Body of pancreas (tissue), 4 donors: Measurements from ENCODE around the gene HDLBP. TPM values are rescaled to one million over a fixed set of nuclear protein-coding genes. Genes with fewer than 3 reads are reported as not detected.

Source experiments
- ATAC-seq: fragments of 150-250 bp; one replicate; pipeline ENCODE4 v1.9.1; 2016
- DNase-seq, 4 donors: peaks; one replicate each; pipeline ENCODE4 v3.0.0-alpha.2; 2019
- H3K27ac ChIP-seq, 4 donors: fragments of 200-600 bp; sonication (generic); 1 replicate in 3 of 4; 2 replicates in 1 of 4; pipeline versions ENCODE4 v1.5.1 to v1.6.1; 2016 to 2019; ENCODE audit warnings: mild to moderate bottlenecking in 1 of 4, mixed read lengths in 1 of 4, moderate library complexity in 1 of 4
- H3K27me3 ChIP-seq, 2 donors: fragments of 200-600 bp; sonication (generic); one replicate each; pipeline ENCODE4 v1.6.0; 2016; ENCODE audit warnings: mild to moderate bottlenecking in 1 of 2
- H3K36me3 ChIP-seq, 2 donors: fragments of 200-600 bp; sonication (generic); replicated peaks in 1 of 2; 2 replicates each; pipeline ENCODE4 v1.5.1; 2016; ENCODE audit warnings: low read depth in 2 of 2; ENCODE audit not compliant: insufficient read depth in 1 of 2
- H3K4me1 ChIP-seq: fragments of 200-600 bp; sonication (generic); one replicate; pipeline ENCODE4 v1.6.0; 2016
- H3K4me3 ChIP-seq, 2 donors: fragments of 200-600 bp; sonication (generic); 1 replicate in 1 of 2; 2 replicates in 1 of 2; pipeline ENCODE4 v1.5.1; 2016 to 2019
- H3K9me3 ChIP-seq, 3 donors: fragments of 200-600 bp; sonication (generic); 1 replicate in 2 of 3; 2 replicates in 1 of 3; pipeline ENCODE4 v1.5.1; 2016
- CTCF ChIP-seq, 7 experiments: fragments of 450-650 bp in 4 of 7; fragments of 200-600 bp in 3 of 7; sonication (generic) in 3 of 7; IDR thresholded peaks; one replicate each; pipeline ENCODE4 v1.5.1; 2016 to 2019; ENCODE audit warnings: antibody characterized with exemption in 7 of 7
- POLR2A ChIP-seq, 3 donors: fragments of 450-650 bp; IDR thresholded peaks; one replicate each; pipeline ENCODE4 v1.6.1; 2016; ENCODE audit warnings: antibody characterized with exemption in 3 of 3, mild to moderate bottlenecking in 2 of 3
- WGBS, 2 donors: methylation state at CpG; one replicate each; pipeline ENCODE4 v1.1.5; 2017; 5-methylcytosine and 5-hydroxymethylcytosine counted together
- intact Hi-C: fragments of 100-400 bp; cut with DNase I; formaldehyde crosslinking; loops from one replicate; pipeline ENCODE4 v1.15.1; 2023
- total RNA-seq, 2 donors: library from RNA; depleted of rRNA; stranded (reverse); fragments of >200 nt; gene quantifications; one replicate each; pipeline ENCODE4 v1.1.0, GENCODE V29; 2016

HDLBP gene
- total RNA-seq, 2 donors from 2014 or later = 501 to 612 TPM

DNA sequence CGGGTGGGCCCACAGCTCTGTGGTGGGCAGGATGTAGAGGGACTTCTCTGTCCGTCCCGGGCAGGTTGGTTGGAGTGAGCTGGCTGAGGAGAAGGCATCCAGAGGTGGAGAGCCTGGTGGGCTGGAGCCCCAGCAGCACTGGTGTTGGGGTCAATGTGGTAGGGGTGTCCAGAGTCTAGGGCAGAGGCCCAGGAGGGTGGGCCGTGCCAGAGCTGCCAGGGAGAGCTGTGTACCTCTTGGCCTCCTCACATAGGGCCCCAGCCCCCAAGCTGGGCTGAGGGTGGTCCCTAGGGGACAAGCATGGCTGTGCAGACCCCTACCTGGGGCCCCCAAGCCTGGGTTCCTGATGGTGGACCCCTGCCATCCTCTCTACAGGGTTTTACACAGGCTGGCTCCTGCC is 111.0 kb downstream of the HDLBP start:
- ATAC-seq (no peak), DNase-seq (no peak)
- intact Hi-C loops = no loop called here
- no peaks in the 10 kb centered on the region for H3K4me1 ChIP-seq
- 82 to 84% methylated on average over 4 of the region's 4 CpGs for WGBS, 2 donors
- H3K9me3 ChIP-seq = no peaks in the 10 kb centered on the region
- H3K4me3 ChIP-seq = no peak overlapping the region
- no peaks in the 10 kb centered on the region for H3K27me3 ChIP-seq
- no peak overlapping the region for H3K27ac ChIP-seq
- TF ChIP-seq POLR2A (IDR thresholded peaks at IDR 0.05) (no peak), CTCF (IDR thresholded peaks at IDR 0.05) (no peak)
- no peaks in the 10 kb centered on the region for H3K36me3 ChIP-seq

- H3K27ac ChIP-seq = no peak overlapping the region
- H3K9me3 ChIP-seq = no peaks in the 10 kb centered on the region
- no peak for DNase-seq
- H3K4me1 ChIP-seq = no peaks in the 10 kb centered on the region
- no peaks in the 10 kb centered on the region for H3K27me3 ChIP-seq
- intact Hi-C loops = no loop called here
- TF ChIP-seq CTCF (IDR thresholded peaks at IDR 0.05) (no peak), POLR2A (IDR thresholded peaks at IDR 0.05) (no peak)
- no peak for ATAC-seq
- 76 to 96% methylated on average over 5 to 10 of the region's 10 CpGs for WGBS, 2 donors
- H3K36me3 ChIP-seq = no peaks in the 10 kb centered on the region
- H3K4me3 ChIP-seq = no peak overlapping the region
Measured at GRCh38 chr2:241204010-241204384, 111.5 kb downstream of the HDLBP start.

GRCh38 chr2:241203218-241204009 is 112.1 kb downstream of the HDLBP start:
- Histone ChIP-seq H3K9me3 (no peaks in the 10 kb centered on the region), H3K27ac (no peak overlapping the region), H3K36me3 (no peaks in the 10 kb centered on the region), H3K4me1 (no peaks in the 10 kb centered on the region), H3K4me3 (no peak overlapping the region), H3K27me3 (no peaks in the 10 kb centered on the region)
- DNase-seq (no peak), ATAC-seq (no peak)
- TF ChIP-seq POLR2A (IDR thresholded peaks at IDR 0.05) (no peak), CTCF (IDR thresholded peaks at IDR 0.05) (no peak)
- 82 to 89% methylated on average over 10 to 25 of the region's 27 CpGs for WGBS, 2 donors
- intact Hi-C loops = no loop called here

GRCh38 chr2:241202681-241203080 is 112.8 kb downstream of the HDLBP start:
- 92% methylated on average over 9 of the region's 9 CpGs; no CpG with 5 or more reads in 1 of the 2 donors for WGBS, 2 donors
- Histone ChIP-seq H3K9me3 (no peaks in the 10 kb centered on the region), H3K27me3 (no peaks in the 10 kb centered on the region), H3K4me3 (no peak overlapping the region), H3K36me3 (no peaks in the 10 kb centered on the region), H3K4me1 (no peaks in the 10 kb centered on the region), H3K27ac (no peak overlapping the region)
- DNase-seq (no peak), ATAC-seq (no peak)
- TF ChIP-seq CTCF (IDR thresholded peaks at IDR 0.05) (no peak), POLR2A (IDR thresholded peaks at IDR 0.05) (no peak)
- intact Hi-C loops = no loop called here

GRCh38 chr2:241202268-241202585 is 113.2 kb downstream of the HDLBP start:
- WGBS, 2 donors = 89 to 95% methylated on average over 15 of the region's 15 CpGs
- Histone ChIP-seq H3K27me3 (no peaks in the 10 kb centered on the region), H3K27ac (no peak overlapping the region), H3K4me3 (no peak overlapping the region), H3K36me3 (no peaks in the 10 kb centered on the region), H3K4me1 (no peaks in the 10 kb centered on the region), H3K9me3 (no peaks in the 10 kb centered on the region)
- DNase-seq (no peak), ATAC-seq (no peak)
- TF ChIP-seq CTCF (IDR thresholded peaks at IDR 0.05) (no peak), POLR2A (IDR thresholded peaks at IDR 0.05) (no peak)
- intact Hi-C loops = no loop called here
